HG03432 (cell line): ENCODE data around the gene SCN10A.

Experiments
- ATAC-seq: cut with Tn5 transposase; IDR thresholded peaks from one replicate; pipeline ENCODE4 v1.9.1; 2021; ENCODE audit warnings: mild to moderate bottlenecking, moderate library complexity; ENCODE audit not compliant: unreplicated experiment

Gene SCN10A

GRCh38 chr3:38816026-38816425 lies at the start of gene SCN10A:
TSS of gene SCN10A (minus strand) at chr3:38816217. CDS start at chr3:38794010, 22,207 bp downstream.
- ATAC-seq, result no peak

- ATAC-seq, result no peak
These were observed 37.0 kb upstream of the SCN10A start for GRCh38 chr3:38853011-38853410.

GRCh38 chr3:38843898-38844297 lies 27.9 kb upstream of the SCN10A start:
- no peak for ATAC-seq

GRCh38 chr3:38842266-38842965 lies 26.4 kb upstream of the SCN10A start:
- ATAC-seq, result no peak

- no peak for ATAC-seq
These were observed 25.0 kb upstream of the SCN10A start for GRCh38 chr3:38840987-38841386.

- no peak for ATAC-seq
These were observed 21.3 kb upstream of the SCN10A start for GRCh38 chr3:38837358-38837757.

GRCh38 chr3:38836561-38836960 lies 20.5 kb upstream of the SCN10A start:
- ATAC-seq, result no peak

- no peak for ATAC-seq
These were observed 19.9 kb upstream of the SCN10A start for GRCh38 chr3:38835939-38836338.

- ATAC-seq, result no peak
These were observed 18.7 kb upstream of the SCN10A start for GRCh38 chr3:38834717-38835116.

GRCh38 chr3:38834110-38834509 lies 18.1 kb upstream of the SCN10A start:
- ATAC-seq, result peak; percentile 60

- no peak for ATAC-seq
These were observed 13.4 kb upstream of the SCN10A start for GRCh38 chr3:38829404-38829803.

GRCh38 chr3:38828681-38829080 lies 12.7 kb upstream of the SCN10A start:
- ATAC-seq, result no peak

GRCh38 chr3:38827791-38828190 lies 11.8 kb upstream of the SCN10A start:
- no peak for ATAC-seq

- ATAC-seq, result no peak
These were observed 10.0 kb upstream of the SCN10A start for GRCh38 chr3:38826001-38826400.

- ATAC-seq, result no peak
These were observed 8.3 kb upstream of the SCN10A start for GRCh38 chr3:38824349-38824748.

GRCh38 chr3:38823722-38824121 lies 7.7 kb upstream of the SCN10A start:
- no peak for ATAC-seq

GRCh38 chr3:38823186-38823585 lies 7.2 kb upstream of the SCN10A start:
- ATAC-seq, result no peak

GRCh38 chr3:38811822-38812221 lies 4.2 kb downstream of the SCN10A start:
- no peak for ATAC-seq

GRCh38 chr3:38805765-38806386 lies 10.1 kb downstream of the SCN10A start:
- ATAC-seq, result no peak

GRCh38 chr3:38805004-38805403 lies 11.0 kb downstream of the SCN10A start:
- ATAC-seq, result no peak

- ATAC-seq, result no peak
These were observed 15.5 kb downstream of the SCN10A start for GRCh38 chr3:38800511-38800910.

GRCh38 chr3:38793721-38794120 lies 22.3 kb downstream of the SCN10A start:
- no peak for ATAC-seq

- ATAC-seq, result no peak
These were observed 23.0 kb downstream of the SCN10A start for GRCh38 chr3:38792983-38793382.
